ENCODE measurements around the gene GNPDA2.

GNPDA2 gene

GRCh38 chr4:44678094-44679041 is 48.0 kb downstream of the GNPDA2 start, which contains the start of gene GUF1:
Gene GUF1 (plus strand): TSS chr4:44678420. CDS start chr4:44678623, 203 bp downstream.
- DNase-seq (ENCODE audit: low read depth), result peak; percentile 88

DNA sequence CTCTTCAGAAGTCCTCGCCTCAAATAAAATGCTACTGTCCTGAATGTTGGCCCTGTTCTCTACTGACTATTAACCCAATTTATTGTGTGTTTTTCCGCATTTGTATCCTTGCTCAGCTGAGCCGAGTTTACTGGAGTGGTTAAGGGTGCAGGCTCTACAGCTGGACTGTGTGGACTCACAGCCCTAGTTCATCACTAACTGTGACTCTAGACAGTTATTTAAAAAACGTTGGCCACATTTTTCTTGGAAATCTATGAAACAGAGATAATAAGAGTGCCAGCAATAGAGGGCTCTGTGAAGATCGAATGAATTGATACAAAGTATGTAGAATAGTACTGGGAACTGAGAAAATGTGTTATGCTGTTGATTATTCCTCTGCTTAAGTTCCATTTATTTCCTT is 51.0 kb downstream of the GNPDA2 start:
- DNase-seq (ENCODE audit: low read depth), result no peak

GRCh38 chr4:44674471-44674870 is 51.9 kb downstream of the GNPDA2 start:
- DNase-seq (ENCODE audit: low read depth), result no peak

GRCh38 chr4:44671636-44672035 is 54.7 kb downstream of the GNPDA2 start:
- DNase-seq (ENCODE audit: low read depth), result no peak

- no peak for DNase-seq (ENCODE audit: low read depth)
Observed at GRCh38 chr4:44670506-44671199, 55.7 kb downstream of the GNPDA2 start.

GRCh38 chr4:44668526-44668925 is 57.8 kb downstream of the GNPDA2 start:
- no peak for DNase-seq (ENCODE audit: low read depth)

- no peak for DNase-seq (ENCODE audit: low read depth)
Observed at GRCh38 chr4:44663539-44664263, 62.7 kb downstream of the GNPDA2 start.

GRCh38 chr4:44662623-44663005 is 63.7 kb downstream of the GNPDA2 start:
- no peak for DNase-seq (ENCODE audit: low read depth)

DNA sequence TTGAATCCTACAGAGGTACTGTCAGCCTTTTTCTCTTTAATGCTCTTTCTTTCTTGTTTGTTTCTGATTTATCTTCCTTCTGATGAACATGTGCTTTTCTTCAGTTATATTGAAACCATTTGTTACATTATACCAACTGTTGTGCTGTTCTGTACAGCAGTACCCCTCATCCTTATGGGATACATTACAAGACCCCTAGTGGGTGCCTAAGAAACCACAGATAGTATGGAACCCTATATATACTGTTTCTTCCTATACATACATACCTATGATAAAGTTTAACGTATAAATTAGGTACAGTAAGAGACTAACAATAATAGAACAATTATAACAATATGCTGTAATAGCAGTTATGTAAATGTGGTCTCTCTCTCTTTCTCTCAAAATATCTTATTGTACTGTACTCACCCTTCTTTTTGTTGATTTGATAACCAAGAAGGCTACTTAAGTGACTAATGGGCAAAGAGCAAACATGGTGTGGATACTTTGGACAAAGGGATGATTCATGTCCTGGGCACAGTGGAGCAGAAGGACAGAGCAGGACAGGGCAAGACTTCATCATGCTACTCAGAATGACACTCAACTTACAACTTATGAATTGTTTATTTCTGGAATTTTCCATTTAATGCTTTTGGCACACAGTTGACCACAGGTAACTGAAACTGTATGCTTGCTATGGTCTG is 64.3 kb downstream of the GNPDA2 start:
- no peak for DNase-seq (ENCODE audit: low read depth)

GRCh38 chr4:44660396-44660795 is 66.0 kb downstream of the GNPDA2 start:
- no peak for DNase-seq (ENCODE audit: low read depth)

DNA sequence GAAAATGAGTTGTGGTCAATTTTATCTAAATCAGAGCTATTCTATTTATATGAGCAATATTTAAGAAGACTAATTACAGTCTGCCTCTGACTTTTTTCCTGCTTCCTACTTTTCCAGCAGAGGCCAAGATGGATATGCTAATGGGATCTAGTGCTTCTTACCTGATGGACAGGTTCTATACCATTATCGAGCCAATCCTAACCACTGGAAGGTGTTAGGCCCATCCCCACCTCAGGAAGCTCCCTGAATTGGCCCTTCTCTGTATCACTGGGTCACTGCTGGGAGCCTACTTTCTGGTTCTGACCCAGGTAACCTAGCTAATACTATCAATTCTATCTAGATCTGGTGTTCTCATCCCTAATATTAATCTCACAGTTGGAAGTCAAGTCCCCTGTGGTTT is 74.4 kb downstream of the GNPDA2 start:
- DNase-seq (ENCODE audit: low read depth), result no peak

All from EH (cell line).